HCT116 (cell line): ENCODE measurements around the gene OSBPL5. TPM values are rescaled to one million over a fixed set of nuclear protein-coding genes. Genes with fewer than 3 reads are reported as not detected.

ENCODE experiments used
- ATAC-seq: fragments of 200-7000 bp; cut with Tn5 transposase; 2 replicates; pipeline ENCODE4 v1.9.1; 2020; ENCODE audit warnings: mild to moderate bottlenecking, moderate library complexity
- BruUV-seq: library from RNA; stranded (reverse); fragments of 400-500 nt; replicated peaks from 2 replicates; lab custom pipeline; 2021; lab: Mats Ljungman, UMichigan
- CTCF ChIA-PET: fragments of 300-600 bp; sonication (Branson Sonifier 250); formaldehyde crosslinking; loops from one replicate; lab custom pipeline; 2021; ENCODE audit warnings: antibody characterized with exemption; lab: Charles Lee
- POLR2A ChIA-PET: fragments of 300-600, 350-600 bp; sonication (Branson Sonifier 250); formaldehyde crosslinking; loops from one replicate; lab custom pipeline; 2021; ENCODE audit warnings: antibody characterized with exemption; lab: Charles Lee
- RAD21 ChIA-PET, 2 experiments: fragments of 300-600 bp; sonication (Branson Sonifier 250); formaldehyde crosslinking; loops; one replicate each; lab custom pipeline; 2023; ENCODE audit warnings: low total read pairs in 2 of 2; ENCODE audit not compliant: uncharacterized antibody in 2 of 2, unreplicated experiment in 2 of 2, low non-redundant PET in 1 of 2; lab: Charles Lee
- DNase-seq: peaks from one replicate; pipeline ENCODE4 v3.0.0-alpha.2; 2010; ENCODE audit warnings: low read depth, low spot score
- H2AFZ ChIP-seq: fragments of 200-600 bp; shearing (Covaris generic), sonication (generic); 2 replicates; pipeline ENCODE4 v1.6.1; 2017; ENCODE audit warnings: low read depth, mixed run types, mixed read lengths, antibody characterized with exemption, low read length; ENCODE audit not compliant: poor library complexity, severe bottlenecking
- H3K27ac ChIP-seq: 2 replicates; pipeline ENCODE4 v1.5.1; 2012; ENCODE audit warnings: low read depth, low read length
- H3K27me3 ChIP-seq: fragments of 200-600 bp; sonication (generic); 2 replicates; pipeline ENCODE4 v1.6.1; 2016; ENCODE audit warnings: mixed run types, low read length, mixed read lengths; ENCODE audit not compliant: insufficient read depth
- H3K36me3 ChIP-seq, 2 experiments: fragments of 200-500 bp in 1 of 2; fragments of 200-600 bp in 1 of 2; sonication (Bioruptor generic) in 1 of 2; sonication (generic) in 1 of 2; 2 replicates each; pipeline versions ENCODE4 v1.5.1 to v1.6.1; 2014 to 2016; ENCODE audit warnings: low read length in 2 of 2, inconsistent platforms in 1 of 2, mixed read lengths in 1 of 2, mixed run types in 1 of 2; ENCODE audit not compliant: insufficient read depth in 2 of 2, control insufficient read depth in 1 of 2
- H3K4me1 ChIP-seq, 2 experiments: fragments of 200-600 bp in 1 of 2; sonication (generic) in 1 of 2; 2 replicates each; pipeline versions ENCODE4 v1.5.1 to v1.6.1; 2012 to 2017; ENCODE audit warnings: low read length in 2 of 2, inconsistent platforms in 1 of 2, mild to moderate bottlenecking in 1 of 2, mixed read lengths in 1 of 2, mixed run types in 1 of 2, moderate library complexity in 1 of 2; ENCODE audit not compliant: insufficient read depth in 2 of 2, control insufficient read depth in 1 of 2
- H3K4me2 ChIP-seq: fragments of 200-600 bp; sonication (generic); 2 replicates; pipeline ENCODE4 v1.6.1; 2017; ENCODE audit warnings: mixed run types, low read length, mixed read lengths
- H3K4me3 ChIP-seq, 2 experiments: fragments of 200-600 bp in 1 of 2; sonication (generic) in 1 of 2; replicated peaks in 1 of 2; 2 replicates each; pipeline ENCODE4 v1.5.1; 2011 to 2016; ENCODE audit warnings: low read length in 2 of 2, control low read depth in 1 of 2, low read depth in 1 of 2, mild to moderate bottlenecking in 1 of 2, mixed read lengths in 1 of 2, mixed run types in 1 of 2
- H3K79me2 ChIP-seq: fragments of 200-600 bp; sonication (generic); 2 replicates; pipeline ENCODE4 v1.6.1; 2017; ENCODE audit warnings: mild to moderate bottlenecking, mixed run types, low read length, moderate library complexity, mixed read lengths; ENCODE audit not compliant: insufficient read depth
- H3K9ac ChIP-seq: fragments of 200-600 bp; sonication (generic); 2 replicates; pipeline ENCODE4 v1.6.1; 2016; ENCODE audit warnings: low read length, mixed read lengths
- H3K9me2 ChIP-seq: fragments of 200-600 bp; sonication (generic), shearing (Covaris generic); 2 replicates; pipeline ENCODE4 v1.6.1; 2017; ENCODE audit warnings: mixed run types, mild to moderate bottlenecking, moderate library complexity; ENCODE audit not compliant: insufficient read depth
- H3K9me3 ChIP-seq, 2 experiments: fragments of 200-500 bp in 1 of 2; fragments of 200-600 bp in 1 of 2; sonication (Bioruptor generic) in 1 of 2; sonication (generic) in 1 of 2; 2 replicates each; pipeline ENCODE4 v1.6.1; 2014 to 2017; ENCODE audit warnings: low read length in 2 of 2, mixed read lengths in 2 of 2, inconsistent platforms in 1 of 2, low read depth in 1 of 2, mild to moderate bottlenecking in 1 of 2, mixed run types in 1 of 2, moderate library complexity in 1 of 2; ENCODE audit not compliant: control insufficient read depth in 1 of 2, insufficient read depth in 1 of 2
- H4K20me1 ChIP-seq: fragments of 200-600 bp; sonication (generic), shearing (Covaris generic); 2 replicates; pipeline ENCODE4 v1.6.1; 2017; ENCODE audit warnings: mixed run types, mild to moderate bottlenecking, moderate library complexity; ENCODE audit not compliant: insufficient read depth
- CBX3 ChIP-seq: IDR thresholded peaks from 2 replicates; pipeline ENCODE4 v1.6.1; 2012; ENCODE audit warnings: low read depth
- CEBPB ChIP-seq: IDR thresholded peaks from 2 replicates; pipeline ENCODE4 v1.6.1; 2012; ENCODE audit warnings: low read depth
- EGR1 ChIP-seq: IDR thresholded peaks from 2 replicates; pipeline ENCODE4 v1.6.1; 2012; ENCODE audit warnings: low read depth
- EZH2 ChIP-seq: fragments of 200-600 bp; sonication (generic); IDR thresholded peaks from 2 replicates; pipeline ENCODE4 v1.6.1; 2017; ENCODE audit warnings: antibody characterized with exemption, mixed run types
- EZH2phosphoT487 ChIP-seq: fragments of 200-600 bp; IDR thresholded peaks from 2 replicates; pipeline ENCODE4 v1.6.1; 2018; ENCODE audit warnings: antibody characterized with exemption, borderline replicate concordance
- MAX ChIP-seq: IDR thresholded peaks from 2 replicates; pipeline ENCODE4 v1.6.1; 2012
- POLR2A ChIP-seq: IDR thresholded peaks from 2 replicates; pipeline ENCODE4 v1.7.0; 2011; ENCODE audit warnings: borderline replicate concordance; ENCODE audit not compliant: insufficient read depth, insufficient read length; ENCODE audit errors: extremely low read depth
- POLR2AphosphoS5 ChIP-seq: IDR thresholded peaks from 2 replicates; pipeline ENCODE4 v1.6.1; 2011; ENCODE audit warnings: mild to moderate bottlenecking, low read depth, low read length, moderate library complexity
- RAD21 ChIP-seq: IDR thresholded peaks from 2 replicates; pipeline ENCODE4 v1.6.1; 2012; ENCODE audit warnings: low read depth, mild to moderate bottlenecking
- REST ChIP-seq: IDR thresholded peaks from 2 replicates; pipeline ENCODE4 v1.6.1; 2012; ENCODE audit warnings: low read depth
- SIN3A ChIP-seq: IDR thresholded peaks from 2 replicates; pipeline ENCODE4 v1.6.1; 2012; ENCODE audit warnings: low read depth
- SP1 ChIP-seq: IDR thresholded peaks from 2 replicates; pipeline ENCODE4 v1.6.1; 2012; ENCODE audit warnings: low read depth
- SRF ChIP-seq: IDR thresholded peaks from 2 replicates; pipeline ENCODE4 v1.6.1; 2012; ENCODE audit warnings: low read depth
- YY1 ChIP-seq: IDR thresholded peaks from 2 replicates; pipeline ENCODE4 v1.6.1; 2011; ENCODE audit warnings: low read length, low read depth, moderate library complexity, mild to moderate bottlenecking; ENCODE audit not compliant: insufficient replicate concordance; ENCODE audit errors: extremely low read depth
- ZBTB33 ChIP-seq: IDR thresholded peaks from 2 replicates; pipeline ENCODE4 v1.6.1; 2011; ENCODE audit warnings: mild to moderate bottlenecking, low read length, moderate library complexity; ENCODE audit not compliant: insufficient replicate concordance; ENCODE audit errors: extremely low read depth
- ZFX ChIP-seq: fragments of 450-650 bp; IDR thresholded peaks from 2 replicates; pipeline ENCODE4 v1.6.1; 2017
- ZNF274 ChIP-seq: fragments of 200-500 bp; sonication (Bioruptor generic); IDR thresholded peaks from 2 replicates; pipeline ENCODE4 v1.6.1; 2014; ENCODE audit warnings: mild to moderate bottlenecking, low read depth, low read length, inconsistent platforms
- intact Hi-C: fragments of 100-400 bp; cut with micrococcal nuclease; formaldehyde crosslinking; loops from 2 replicates; pipeline ENCODE4 v1.10.0; 2022
- total RNA-seq: library from RNA; stranded (reverse); gene quantifications from one replicate; pipeline ENCODE4 v1.2.1, GENCODE V29; 2021; ENCODE audit not compliant: unreplicated experiment

OSBPL5 gene
- total RNA-seq, 1 experiment from 2014 or later, result 44.2 TPM

- H3K79me2 ChIP-seq, result no peaks in the 10 kb centered on the region
- no peaks in the 10 kb centered on the region for H3K27me3 ChIP-seq
- DNase-seq, result no peak
- no peak overlapping the region for H3K4me2 ChIP-seq
- H3K9me3 ChIP-seq, result no peaks in the 10 kb centered on the region
- no peak overlapping the region for H3K4me3 ChIP-seq
- ATAC-seq, result no peak
- intact Hi-C loops, result no loop called here
- ChIA-PET CTCF (no interaction called here), POLR2A (no interaction called here), RAD21 (no interaction called here)
- TF ChIP-seq CBX3, result no peak
- TF ChIP-seq EZH2, result no peak
- TF ChIP-seq SIN3A, result no peak
- no peak for TF ChIP-seq EGR1
- no peak for TF ChIP-seq EZH2phosphoT487
- TF ChIP-seq REST, result no peak
- no peak for TF ChIP-seq MAX
- no peak for TF ChIP-seq YY1
- no peak for TF ChIP-seq ZNF274
- TF ChIP-seq CEBPB, result no peak
- TF ChIP-seq POLR2AphosphoS5, result no peak
- TF ChIP-seq SP1, result no peak
- TF ChIP-seq RAD21, result no peak
- no peak for TF ChIP-seq SRF
- no peak for TF ChIP-seq POLR2A
- TF ChIP-seq ZFX, result no peak
- no peak for TF ChIP-seq ZBTB33
- no peak overlapping the region for H3K9ac ChIP-seq
- H3K27ac ChIP-seq, result no peak overlapping the region
- H3K9me2 ChIP-seq, result no peaks in the 10 kb centered on the region
- H3K4me1 ChIP-seq, result no peaks in the 10 kb centered on the region
- no peak overlapping the region for H2AFZ ChIP-seq
- BruUV-seq, result no TSS peak
- H3K36me3 ChIP-seq, result peaks cover 0 to 4% of the 10 kb centered on the region in 2 experiments; a peak in 2 of 4 replicates
- H4K20me1 ChIP-seq, result no peaks in the 10 kb centered on the region
These were observed 63.0 kb downstream of the OSBPL5 start for GRCh38 chr11:3101921-3102640.
